NCI-H526 (cell line): ENCODE results near the gene GALNT10.

Experiments
- DNase-seq, 2 experiments: peaks; one replicate each; lab custom pipeline; 2025; lab: John Stamatoyannopoulos, UW

GALNT10 gene

GRCh38 chr5:154445422-154446194, 255.1 kb downstream of the GALNT10 start, which contains the start of gene SAP30L:
TSS of gene SAP30L (plus strand) at chr5:154445997. CDS start at chr5:154446605, 608 bp downstream.
- peak; percentile 87 to 96 for DNase-seq

GRCh38 chr5:154446195-154447088, 255.9 kb downstream of the GALNT10 start:
- DNase-seq: peak; percentile 30 to 63

- DNase-seq: no peak
Measured at GRCh38 chr5:154447089-154447725, 256.7 kb downstream of the GALNT10 start.

- no peak for DNase-seq
Measured at GRCh38 chr5:154449786-154450185, 259.3 kb downstream of the GALNT10 start.

GRCh38 chr5:154451957-154452356, 261.4 kb downstream of the GALNT10 start:
- no peak for DNase-seq

- DNase-seq: no peak
Measured at GRCh38 chr5:154455585-154455984, 265.1 kb downstream of the GALNT10 start.

GRCh38 chr5:154456540-154456939, 266.0 kb downstream of the GALNT10 start:
- no peak for DNase-seq

- no peak for DNase-seq
Measured at GRCh38 chr5:154459015-154459414, 268.5 kb downstream of the GALNT10 start.

- no peak for DNase-seq
Measured at GRCh38 chr5:154460172-154460571, 269.6 kb downstream of the GALNT10 start.

GRCh38 chr5:154461531-154461930, 271.0 kb downstream of the GALNT10 start:
- peak; percentile 33 to 83 for DNase-seq

GRCh38 chr5:154464438-154464837, 273.9 kb downstream of the GALNT10 start:
- no peak for DNase-seq

GRCh38 chr5:154465169-154465568, 274.6 kb downstream of the GALNT10 start:
- no peak for DNase-seq

- no peak for DNase-seq
Measured at GRCh38 chr5:154466147-154466546, 275.6 kb downstream of the GALNT10 start.

GRCh38 chr5:154466671-154467070, 276.1 kb downstream of the GALNT10 start:
- no peak for DNase-seq

- peak in 1 of 2 experiments; percentile 80 for DNase-seq
Measured at GRCh38 chr5:154467655-154468354, 277.3 kb downstream of the GALNT10 start.

- no peak for DNase-seq
Measured at GRCh38 chr5:154470137-154470536, 279.6 kb downstream of the GALNT10 start.
